WI38 (cell line): ENCODE measurements around the gene CAMK2N2.

Experiments used
- H3K4me3 ChIP-seq: 2 replicates; pipeline ENCODE4 v1.5.1; 2011; ENCODE audit warnings: low read depth, mild to moderate bottlenecking, control low read depth, low read length
- TF ChIP-seq, protein P1 (sequence below): IDR thresholded peaks from 2 replicates; pipeline ENCODE4 v1.5.1; 2012; ENCODE audit warnings: low read depth, mild to moderate bottlenecking, control low read depth, low read length

The CAMK2N2 gene

DNA sequence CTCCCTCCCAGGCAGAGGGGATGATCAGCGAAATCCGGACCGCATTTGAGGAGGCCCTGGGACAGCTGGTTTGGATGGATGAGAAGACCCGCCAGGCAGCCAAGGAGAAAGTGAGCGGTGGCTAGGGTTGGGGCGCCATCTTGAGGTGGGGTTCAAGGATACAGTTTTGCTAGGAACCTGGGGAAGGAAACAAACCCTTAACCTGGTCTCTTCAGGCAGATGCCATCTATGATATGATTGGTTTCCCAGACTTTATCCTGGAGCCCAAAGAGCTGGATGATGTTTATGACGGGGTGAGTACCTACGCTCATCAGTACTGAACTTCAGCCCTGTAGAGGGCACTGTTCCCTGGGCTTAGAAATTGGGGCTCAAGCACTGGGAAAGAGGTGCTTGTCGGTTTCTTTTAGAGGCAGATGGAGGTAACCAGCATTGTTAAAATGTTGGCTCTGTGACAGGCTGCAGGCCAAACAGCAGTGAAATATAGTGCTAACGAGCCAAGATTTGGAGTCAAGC, 28.1 kb upstream of the CAMK2N2 start:
- H3K4me3 ChIP-seq = no peak overlapping the region
- TF ChIP-seq, protein P1, sequence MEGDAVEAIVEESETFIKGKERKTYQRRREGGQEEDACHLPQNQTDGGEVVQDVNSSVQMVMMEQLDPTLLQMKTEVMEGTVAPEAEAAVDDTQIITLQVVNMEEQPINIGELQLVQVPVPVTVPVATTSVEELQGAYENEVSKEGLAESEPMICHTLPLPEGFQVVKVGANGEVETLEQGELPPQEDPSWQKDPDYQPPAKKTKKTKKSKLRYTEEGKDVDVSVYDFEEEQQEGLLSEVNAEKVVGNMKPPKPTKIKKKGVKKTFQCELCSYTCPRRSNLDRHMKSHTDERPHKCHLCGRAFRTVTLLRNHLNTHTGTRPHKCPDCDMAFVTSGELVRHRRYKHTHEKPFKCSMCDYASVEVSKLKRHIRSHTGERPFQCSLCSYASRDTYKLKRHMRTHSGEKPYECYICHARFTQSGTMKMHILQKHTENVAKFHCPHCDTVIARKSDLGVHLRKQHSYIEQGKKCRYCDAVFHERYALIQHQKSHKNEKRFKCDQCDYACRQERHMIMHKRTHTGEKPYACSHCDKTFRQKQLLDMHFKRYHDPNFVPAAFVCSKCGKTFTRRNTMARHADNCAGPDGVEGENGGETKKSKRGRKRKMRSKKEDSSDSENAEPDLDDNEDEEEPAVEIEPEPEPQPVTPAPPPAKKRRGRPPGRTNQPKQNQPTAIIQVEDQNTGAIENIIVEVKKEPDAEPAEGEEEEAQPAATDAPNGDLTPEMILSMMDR = peak; percentile 59

DNA sequence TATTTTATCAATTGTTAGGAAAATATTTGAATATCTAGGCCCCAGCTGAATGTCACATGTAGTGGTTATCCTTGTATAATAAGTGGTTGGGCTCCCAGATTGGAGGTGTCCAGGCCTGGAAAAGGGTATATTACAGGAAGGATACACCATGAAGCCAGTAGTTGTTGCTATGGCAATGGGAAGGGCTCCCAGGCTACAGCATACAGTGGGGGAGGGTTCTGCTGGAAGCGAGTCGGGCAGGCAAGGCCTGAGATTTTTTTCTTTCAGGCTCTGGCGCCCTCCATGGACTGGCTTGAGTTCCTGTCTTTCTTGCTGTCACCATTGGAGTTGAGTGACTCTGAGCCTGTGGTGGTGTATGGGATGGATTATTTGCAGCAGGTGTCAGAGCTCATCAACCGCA, 23.3 kb upstream of the CAMK2N2 start:
- TF ChIP-seq, protein P1 = peak; percentile 38; the same call in 1 of the 2 replicates
- no peak overlapping the region for H3K4me3 ChIP-seq

DNA sequence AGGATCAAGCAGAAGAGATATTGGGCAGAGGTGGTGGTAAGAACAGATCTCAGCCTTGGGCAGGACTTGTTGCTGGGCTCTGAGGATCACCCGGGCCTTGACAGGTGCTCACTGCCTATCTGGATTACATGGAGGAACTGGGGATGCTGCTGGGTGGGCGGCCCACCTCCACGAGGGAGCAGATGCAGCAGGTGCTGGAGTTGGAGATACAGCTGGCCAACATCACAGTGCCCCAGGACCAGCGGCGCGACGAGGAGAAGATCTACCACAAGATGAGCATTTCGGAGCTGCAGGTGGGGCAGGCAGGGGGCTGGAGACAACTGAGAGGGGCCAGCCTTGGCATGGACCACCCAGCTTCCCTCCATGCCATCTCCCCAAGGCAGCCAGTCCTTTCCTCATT, 22.3 kb upstream of the CAMK2N2 start:
- TF ChIP-seq, protein P1 = no peak
- no peak overlapping the region for H3K4me3 ChIP-seq

DNA sequence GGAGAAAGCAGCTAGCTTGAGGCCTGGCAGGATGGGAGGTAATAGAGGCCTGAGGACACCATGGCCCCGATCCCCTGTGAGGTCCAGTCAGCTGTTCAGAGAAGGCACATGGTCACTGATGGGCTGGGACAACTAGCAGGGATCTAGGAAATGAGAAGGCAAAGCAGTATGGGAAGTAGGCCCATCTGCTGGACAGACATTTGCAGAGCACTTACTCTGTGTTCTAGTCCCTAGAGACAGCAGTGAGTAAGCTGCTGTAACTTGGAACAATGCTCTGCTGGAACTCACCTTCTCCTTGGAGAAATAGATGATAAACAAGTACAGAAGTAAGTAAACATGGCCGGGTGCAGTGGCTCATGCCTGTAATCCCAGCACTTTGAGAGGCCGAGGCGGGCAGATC, 21.6 kb upstream of the CAMK2N2 start:
- TF ChIP-seq, protein P1 = no peak
- no peak overlapping the region for H3K4me3 ChIP-seq

DNA sequence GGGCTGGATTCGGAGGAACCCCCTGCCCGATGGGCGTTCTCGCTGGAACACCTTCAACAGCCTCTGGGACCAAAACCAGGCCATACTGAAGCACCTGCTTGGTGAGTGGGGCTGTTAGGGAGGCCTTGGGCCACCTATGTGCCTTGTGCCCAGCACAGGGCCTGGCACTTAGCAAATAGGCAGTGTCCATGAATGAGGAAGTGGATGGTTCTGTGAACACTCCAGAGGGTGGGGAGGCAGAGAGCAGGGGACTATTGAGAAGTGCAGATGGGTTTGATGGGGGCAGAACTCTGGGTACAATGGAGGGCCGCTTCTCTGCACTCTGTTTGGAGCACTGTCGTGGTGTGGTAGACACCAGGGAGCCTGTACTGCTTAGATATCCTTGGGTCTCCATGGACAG, 16.0 kb upstream of the CAMK2N2 start:
- no peak overlapping the region for H3K4me3 ChIP-seq
- TF ChIP-seq, protein P1 = no peak

DNA sequence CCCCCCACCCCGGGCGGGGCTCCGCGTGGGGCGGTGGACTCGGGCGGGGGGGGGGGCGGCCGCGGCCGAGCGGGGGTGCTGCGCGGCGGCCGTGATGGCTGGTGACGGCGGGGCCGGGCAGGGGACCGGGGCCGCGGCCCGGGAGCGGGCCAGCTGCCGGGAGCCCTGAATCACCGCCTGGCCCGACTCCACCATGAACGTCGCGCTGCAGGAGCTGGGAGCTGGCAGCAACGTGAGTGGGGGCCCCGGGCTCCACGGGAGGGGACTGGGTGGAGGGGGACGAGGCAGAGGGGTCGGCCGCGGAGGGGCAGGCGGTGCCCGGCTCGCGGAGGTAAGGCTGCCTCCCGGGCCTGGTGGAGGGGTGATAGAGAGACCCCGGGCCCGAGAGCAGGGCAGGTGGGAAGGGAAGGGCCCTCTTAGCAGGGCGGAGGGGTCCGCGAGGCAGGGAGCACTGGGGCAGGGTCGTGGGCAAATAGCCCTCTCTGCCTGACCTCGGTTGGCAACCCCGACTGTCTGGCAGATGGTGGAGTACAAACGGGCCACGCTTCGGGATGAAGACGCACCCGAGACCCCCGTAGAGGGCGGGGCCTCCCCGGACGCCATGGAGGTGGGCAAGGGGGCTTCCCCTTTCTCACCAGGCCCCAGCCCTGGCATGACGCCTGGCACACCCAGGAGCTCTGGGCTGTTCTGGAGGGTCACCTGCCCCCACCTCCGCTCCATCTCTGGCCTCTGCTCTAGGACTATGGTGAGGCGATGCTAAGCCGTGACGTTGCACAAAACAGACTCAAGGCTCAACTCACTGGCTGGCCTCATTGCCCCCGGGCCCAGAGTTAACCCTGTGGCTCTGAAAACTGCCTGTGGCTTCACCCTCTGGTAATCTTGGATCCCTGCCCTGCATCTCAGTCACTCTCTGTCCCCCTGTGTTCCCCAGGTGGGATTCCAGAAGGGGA, 14.9 kb upstream of the CAMK2N2 start, which contains the start of gene ECE2:
Gene ECE2, plus strand, starts transcription at position 62 of the 950 bp plus-strand sequence. Its CDS starts 132 bp downstream, at position 194.
- TF ChIP-seq, protein P1 = no peak
- no peak within 1 kb of the TSS for H3K4me3 ChIP-seq

DNA sequence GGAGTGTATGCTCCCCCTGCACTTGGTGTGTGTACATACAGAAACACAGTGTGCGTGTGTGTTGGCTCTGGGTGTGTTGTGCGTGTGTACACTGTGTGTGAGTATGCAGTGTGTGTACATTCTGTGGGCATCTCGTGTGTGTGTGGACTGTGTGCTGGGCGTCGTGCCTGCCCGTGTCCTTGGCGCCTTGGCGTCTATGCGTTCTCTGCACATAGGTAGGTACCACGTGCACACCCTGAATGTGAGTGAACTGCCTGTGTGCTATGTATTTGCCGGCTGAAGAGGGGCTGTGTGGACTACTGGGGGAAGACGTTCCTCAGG, 14.0 kb upstream of the CAMK2N2 start:
- no peak overlapping the region for H3K4me3 ChIP-seq
- TF ChIP-seq, protein P1 = no peak
